Erythroblast (primary cell): ENCODE data around the gene GRPR.

ENCODE experiments used
- GATA1 ChIP-seq: IDR thresholded peaks from 2 replicates; pipeline ENCODE4 v1.6.1; 2011; ENCODE audit warnings: low read depth, mild to moderate bottlenecking, control low read depth, low read length, moderate library complexity
- POLR2A ChIP-seq: IDR thresholded peaks from 2 replicates; pipeline ENCODE4 v1.6.1; 2011; ENCODE audit warnings: mild to moderate bottlenecking, low read length

GRCh38 chrX:16143968-16144367, 20.6 kb downstream of the GRPR start:
- no peak for TF ChIP-seq POLR2A
- TF ChIP-seq GATA1: no peak
